C4-2B (cell line): ENCODE data around the gene FAM181B.

Source experiments
- CTCF ChIP-seq: fragments of 450-650 bp; conservative IDR thresholded peaks from 2 replicates; pipeline ENCODE4 v1.5.1; 2017; ENCODE audit warnings: mild to moderate bottlenecking
- ZFX ChIP-seq: fragments of 450-650 bp; IDR thresholded peaks from 2 replicates; pipeline ENCODE4 v1.6.1; 2017

GRCh38 chr11:82767123-82767522 is 33.5 kb upstream of the FAM181B start:
- TF ChIP-seq CTCF (no peak), ZFX (no peak)
